ENCODE results near the gene CAD.

GRCh38 chr2:27247893-27248292 is 30.7 kb downstream of the CAD start:
- no peak for TF ChIP-seq CTCF (conservative IDR thresholded peaks at IDR 0.05 in 1 of 2, IDR thresholded peaks at IDR 0.05 in 1 of 2; ENCODE audit: extremely low read depth in 1 of 2, insufficient read depth in 1 of 2, low read depth in 1 of 2, low read length in 2 of 2)
- no peak for TF ChIP-seq EZH2 (IDR thresholded peaks at IDR 0.05; ENCODE audit: borderline replicate concordance, low read length)

Data from mammary epithelial cell (primary cell).